Measurements from ENCODE around the gene HNRNPA0.

HNRNPA0 gene

DNA sequence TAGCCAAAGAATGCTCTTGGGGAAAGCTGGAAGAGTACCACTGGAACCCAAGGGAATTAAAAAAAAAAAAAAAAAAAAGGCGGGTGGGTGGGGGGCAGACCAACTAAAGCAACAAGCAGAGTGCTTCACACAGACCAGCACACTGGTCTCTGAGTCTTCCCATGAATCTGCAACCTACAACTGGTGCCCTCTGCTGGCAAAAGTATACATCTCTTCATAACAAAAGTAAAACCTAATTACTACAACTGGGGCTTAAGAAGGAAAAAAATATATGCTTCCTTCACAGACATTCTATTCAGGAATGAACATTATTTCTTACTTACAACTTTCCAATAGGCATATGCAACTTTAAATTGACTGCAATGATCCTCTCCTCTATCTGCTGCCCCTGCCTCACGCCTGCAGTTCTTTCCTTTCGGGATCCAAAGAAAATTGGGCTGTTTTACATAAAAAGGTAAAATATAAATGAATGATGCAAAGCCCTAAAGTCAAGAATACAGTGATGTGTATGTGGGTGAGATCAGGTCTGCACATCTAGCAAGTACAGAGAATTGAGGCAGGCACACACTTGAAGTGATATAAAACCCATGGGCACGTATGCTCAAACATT, 11.0 kb downstream of the HNRNPA0 start:
- no peak overlapping the region for H3K4me3 ChIP-seq (ENCODE audit: low read depth, low read length)
- DNase-seq (ENCODE audit: low read depth, low spot score) = peak; percentile 81

DNA sequence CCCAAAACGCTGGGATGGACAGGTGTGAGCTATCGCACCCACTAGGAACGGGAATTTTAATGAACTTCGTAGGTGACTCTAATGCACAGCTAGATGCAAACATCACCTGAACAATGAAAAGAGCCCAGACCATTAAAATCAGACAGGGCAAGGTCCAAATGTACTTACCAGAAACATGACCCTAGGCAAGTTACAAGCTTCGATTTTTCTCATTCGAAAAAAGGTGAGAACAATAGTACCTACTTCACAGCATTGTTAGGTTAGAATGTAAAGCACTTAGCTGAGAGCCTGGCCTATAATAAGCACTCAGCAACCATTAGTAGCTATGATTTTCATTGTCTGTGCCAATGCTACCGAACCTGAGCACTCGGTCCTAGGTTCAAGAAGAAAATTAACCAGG, 12.4 kb downstream of the HNRNPA0 start:
- TF ChIP-seq, protein P1, sequence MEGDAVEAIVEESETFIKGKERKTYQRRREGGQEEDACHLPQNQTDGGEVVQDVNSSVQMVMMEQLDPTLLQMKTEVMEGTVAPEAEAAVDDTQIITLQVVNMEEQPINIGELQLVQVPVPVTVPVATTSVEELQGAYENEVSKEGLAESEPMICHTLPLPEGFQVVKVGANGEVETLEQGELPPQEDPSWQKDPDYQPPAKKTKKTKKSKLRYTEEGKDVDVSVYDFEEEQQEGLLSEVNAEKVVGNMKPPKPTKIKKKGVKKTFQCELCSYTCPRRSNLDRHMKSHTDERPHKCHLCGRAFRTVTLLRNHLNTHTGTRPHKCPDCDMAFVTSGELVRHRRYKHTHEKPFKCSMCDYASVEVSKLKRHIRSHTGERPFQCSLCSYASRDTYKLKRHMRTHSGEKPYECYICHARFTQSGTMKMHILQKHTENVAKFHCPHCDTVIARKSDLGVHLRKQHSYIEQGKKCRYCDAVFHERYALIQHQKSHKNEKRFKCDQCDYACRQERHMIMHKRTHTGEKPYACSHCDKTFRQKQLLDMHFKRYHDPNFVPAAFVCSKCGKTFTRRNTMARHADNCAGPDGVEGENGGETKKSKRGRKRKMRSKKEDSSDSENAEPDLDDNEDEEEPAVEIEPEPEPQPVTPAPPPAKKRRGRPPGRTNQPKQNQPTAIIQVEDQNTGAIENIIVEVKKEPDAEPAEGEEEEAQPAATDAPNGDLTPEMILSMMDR (IDR thresholded peaks at IDR 0.05; ENCODE audit: low read depth, low read length) = no peak
- in situ Hi-C loops (cut with HindIII; ENCODE audit: low sequenced_read_pairs) = no loop called here
- DNase-seq (ENCODE audit: low read depth, low spot score) = no peak
- no peak overlapping the region for H3K4me3 ChIP-seq (ENCODE audit: low read depth, low read length)

More for the DNA sequence above, 11.0 kb downstream of the HNRNPA0 start:
- TF ChIP-seq, protein P1 (IDR thresholded peaks at IDR 0.05; ENCODE audit: low read depth, low read length) = peak; percentile 69
- in situ Hi-C loops (cut with HindIII; ENCODE audit: low sequenced_read_pairs) = no loop called here

DNA sequence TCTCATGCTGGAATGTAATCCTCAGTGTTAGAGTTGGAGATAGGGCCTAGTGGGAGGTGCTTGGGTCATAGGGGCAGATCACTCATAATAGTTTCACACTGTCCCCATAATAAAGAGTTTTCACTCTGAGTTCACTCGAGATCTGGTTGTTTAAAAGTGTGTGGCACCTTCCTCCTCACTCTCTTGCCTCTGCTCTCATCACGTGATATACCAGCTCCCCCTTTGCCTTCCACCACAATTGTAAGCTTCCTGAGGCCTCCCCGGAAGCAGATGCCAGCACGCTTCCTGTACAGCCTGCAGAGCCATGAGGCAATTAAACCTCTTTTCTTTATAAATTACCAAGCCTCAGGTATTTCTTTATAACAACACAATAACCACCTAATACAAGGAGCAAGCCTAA, 14.4 kb downstream of the HNRNPA0 start:
- no peak for DNase-seq (ENCODE audit: low read depth, low spot score)
- in situ Hi-C loops (cut with HindIII; ENCODE audit: low sequenced_read_pairs) = no loop called here
- TF ChIP-seq, protein P1 (IDR thresholded peaks at IDR 0.05; ENCODE audit: low read depth, low read length) = no peak
- no peak overlapping the region for H3K4me3 ChIP-seq (ENCODE audit: low read depth, low read length)

DNA sequence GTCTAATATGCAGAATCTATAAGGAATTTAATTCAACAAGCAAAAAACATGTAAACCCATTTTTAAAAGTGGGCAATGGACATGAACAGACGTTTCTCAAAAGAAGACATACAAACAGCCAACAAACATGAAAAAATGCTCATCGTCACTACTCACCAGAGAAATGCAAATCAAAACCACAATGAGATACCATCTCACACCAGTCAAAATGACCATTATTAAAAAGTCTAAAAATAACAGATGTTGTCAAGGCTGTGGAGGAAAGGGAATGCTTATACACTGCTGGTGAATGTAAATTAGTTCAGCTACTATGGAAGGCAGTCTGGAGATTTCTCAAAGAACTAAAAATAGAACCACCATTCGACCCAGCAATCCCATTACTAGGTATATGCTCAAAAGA, 15.2 kb downstream of the HNRNPA0 start:
- no peak overlapping the region for H3K4me3 ChIP-seq (ENCODE audit: low read depth, low read length)
- no peak for DNase-seq (ENCODE audit: low read depth, low spot score)
- in situ Hi-C loops (cut with HindIII; ENCODE audit: low sequenced_read_pairs) = no loop called here
- TF ChIP-seq, protein P1 (IDR thresholded peaks at IDR 0.05; ENCODE audit: low read depth, low read length) = no peak

DNA sequence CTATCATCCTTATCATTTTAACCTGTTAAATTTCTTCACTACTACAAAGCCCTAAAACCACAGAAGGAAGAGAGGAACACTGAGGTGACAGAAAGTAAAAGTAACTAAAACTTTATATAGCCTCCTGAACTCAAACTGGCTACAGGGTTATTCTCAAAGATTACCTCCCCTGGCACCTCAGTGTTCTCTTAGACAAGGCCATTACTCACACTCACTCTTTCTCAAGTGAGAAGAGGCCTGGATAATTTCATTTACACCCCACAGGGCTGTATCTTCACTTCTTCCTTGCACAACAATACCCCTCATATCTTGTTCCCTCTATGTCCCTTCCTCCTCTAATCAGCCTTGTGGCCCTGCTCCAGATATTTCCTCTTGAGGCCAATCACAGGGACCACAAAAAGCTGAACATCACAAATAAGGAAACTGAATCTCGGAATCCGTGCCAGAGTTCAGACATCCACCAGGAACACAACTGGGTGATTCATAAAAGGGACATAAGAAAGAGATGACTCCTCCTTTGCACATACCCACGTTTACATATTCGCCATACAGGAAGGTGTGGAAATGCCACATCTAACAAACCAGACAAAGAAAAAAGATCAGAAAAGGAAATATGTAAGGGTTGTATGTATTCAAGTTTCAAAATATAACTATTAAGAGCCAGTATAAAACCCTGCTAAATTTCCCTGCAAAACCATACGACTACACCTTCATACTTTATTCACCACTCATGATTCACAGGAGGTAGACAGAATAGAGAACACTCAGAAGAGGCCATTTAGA, 16.6 kb downstream of the HNRNPA0 start:
- TF ChIP-seq, protein P1 (IDR thresholded peaks at IDR 0.05; ENCODE audit: low read depth, low read length) = no peak
- peak; percentile 23 for DNase-seq (ENCODE audit: low read depth, low spot score)
- in situ Hi-C loops (cut with HindIII; ENCODE audit: low sequenced_read_pairs) = no loop called here
- H3K4me3 ChIP-seq (ENCODE audit: low read depth, low read length) = no peak overlapping the region

DNA sequence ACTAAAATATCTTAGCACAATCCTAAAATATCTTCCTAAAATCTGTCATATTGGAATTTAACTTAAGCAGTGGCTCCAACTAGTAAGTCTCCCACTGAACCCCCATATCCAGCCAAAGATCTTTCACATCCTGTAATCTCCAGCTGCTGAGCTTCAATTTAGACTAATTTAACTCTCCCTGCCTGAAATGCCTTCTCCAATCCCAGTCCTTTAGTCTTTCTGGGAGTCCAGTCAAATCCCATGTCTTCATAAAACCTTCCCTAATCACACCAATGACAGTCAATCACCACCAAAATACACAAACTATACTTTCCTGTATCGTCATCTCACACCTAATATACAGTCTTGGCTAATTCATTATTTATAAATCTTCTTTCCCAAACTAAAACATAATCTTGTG, 17.7 kb downstream of the HNRNPA0 start:
- in situ Hi-C loops (cut with HindIII; ENCODE audit: low sequenced_read_pairs) = no loop called here
- H3K4me3 ChIP-seq (ENCODE audit: low read depth, low read length) = no peak overlapping the region

More for the DNA sequence above, 17.7 kb downstream of the HNRNPA0 start:
- TF ChIP-seq, protein P1 (IDR thresholded peaks at IDR 0.05; ENCODE audit: low read depth, low read length) = no peak
- DNase-seq (ENCODE audit: low read depth, low spot score) = no peak
